Measurements from ENCODE around the gene SUSD4. TPM values are rescaled to one million over a fixed set of nuclear protein-coding genes. Genes with fewer than 3 reads are reported as not detected.

SUSD4 gene
- total and polyA plus RNA-seq, 2 donors: 4.6 to 5.2 TPM

DNA sequence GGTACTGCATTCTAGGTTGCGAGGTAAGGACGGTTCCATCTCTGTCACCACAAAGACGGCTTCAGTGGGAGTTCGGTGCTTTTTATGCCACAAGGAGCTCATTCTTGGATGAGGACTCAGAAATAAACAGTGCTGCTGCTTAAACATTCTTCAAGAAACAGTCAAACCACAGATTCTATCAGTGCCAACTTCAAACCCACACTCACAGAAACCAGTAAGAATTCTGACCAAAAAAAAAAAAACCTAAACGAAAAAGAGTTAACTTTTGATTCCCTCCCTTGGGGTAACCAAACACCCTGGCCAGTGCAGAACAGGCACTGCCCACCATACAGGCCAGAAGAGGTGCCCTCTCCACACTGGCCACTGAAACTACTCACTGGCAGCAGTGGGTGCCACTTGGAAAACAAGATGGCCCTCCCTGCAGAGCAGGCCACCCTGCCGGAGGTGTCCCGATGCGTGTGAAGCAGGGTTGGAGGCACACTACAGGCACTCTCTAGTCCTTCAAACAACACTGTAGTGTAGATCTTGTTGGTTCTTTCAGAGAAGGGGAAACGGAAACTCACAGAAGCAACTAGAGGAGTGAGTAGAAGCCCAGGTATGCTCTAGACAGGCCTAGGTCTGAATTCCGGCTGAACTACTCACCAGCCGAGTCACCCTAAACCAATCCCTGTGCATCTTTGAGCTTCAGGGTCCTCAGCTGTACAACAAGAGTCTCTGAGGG, 133.7 kb downstream of the SUSD4 start:
- H3K4me3 ChIP-seq (ENCODE audit: low read length in 2 of 2): no peak overlapping the region
- peak overlapping the region; percentile 80 to 89 for H3K27ac ChIP-seq (ENCODE audit: low read depth in 1 of 2, low read length in 1 of 2)
- no peaks in the 10 kb centered on the region for H3K27me3 ChIP-seq (ENCODE audit: control insufficient read depth in 2 of 2, insufficient read depth in 1 of 2, low read length in 1 of 2)
- H3K9me3 ChIP-seq (ENCODE audit: control insufficient read depth in 2 of 2, insufficient read depth in 1 of 2, low read length in 1 of 2): peaks cover 0 to 3% of the 10 kb centered on the region in 2 donors
- WGBS: 36% methylated on average over 11 of the region's 11 CpGs
- no peaks in the 10 kb centered on the region for H3K36me3 ChIP-seq (ENCODE audit: control insufficient read depth in 2 of 2, insufficient read depth in 2 of 2, low read length in 1 of 2)
- peak in 6 of 9 donors; percentile 21 to 84 (median 52) for DNase-seq (ENCODE audit: low read depth in 6 of 9, low spot score in 9 of 9)
- H3K4me1 ChIP-seq (ENCODE audit: control insufficient read depth in 2 of 2, insufficient read depth in 2 of 2, low read length in 2 of 2): peaks cover 50 to 77% of the 10 kb centered on the region in 2 donors

DNA sequence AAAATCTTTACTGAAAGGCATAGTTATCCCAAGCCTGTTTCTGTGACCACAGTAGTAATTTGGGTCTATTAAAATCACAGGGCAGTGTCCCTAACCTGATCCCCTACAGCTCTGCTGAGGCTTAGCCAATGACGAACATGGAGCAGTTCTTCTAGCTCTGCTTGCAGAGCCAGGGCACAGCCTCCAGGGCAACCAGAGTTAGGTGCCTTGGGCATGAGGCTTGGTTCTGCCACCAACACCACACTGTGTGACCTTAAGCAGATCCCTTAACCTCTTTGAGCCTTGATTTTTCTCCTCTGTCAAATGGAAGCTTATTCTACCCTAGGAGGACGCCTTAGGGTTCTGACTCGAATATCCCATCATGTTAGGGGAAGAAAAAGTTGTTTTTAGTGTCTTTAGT, 134.2 kb downstream of the SUSD4 start:
- H3K4me3 ChIP-seq (ENCODE audit: low read length in 2 of 2): no peak overlapping the region
- H3K27me3 ChIP-seq (ENCODE audit: control insufficient read depth in 2 of 2, insufficient read depth in 1 of 2, low read length in 1 of 2): no peaks in the 10 kb centered on the region
- H3K27ac ChIP-seq (ENCODE audit: low read depth in 1 of 2, low read length in 1 of 2): peak overlapping the region; percentile 80 to 89
- H3K4me1 ChIP-seq (ENCODE audit: control insufficient read depth in 2 of 2, insufficient read depth in 2 of 2, low read length in 2 of 2): peaks cover 48 to 73% of the 10 kb centered on the region in 2 donors
- peaks cover 0 to 3% of the 10 kb centered on the region in 2 donors for H3K9me3 ChIP-seq (ENCODE audit: control insufficient read depth in 2 of 2, insufficient read depth in 1 of 2, low read length in 1 of 2)
- 66% methylated on average over 3 of the region's 3 CpGs for WGBS
- no peaks in the 10 kb centered on the region for H3K36me3 ChIP-seq (ENCODE audit: control insufficient read depth in 2 of 2, insufficient read depth in 2 of 2, low read length in 1 of 2)
- DNase-seq (ENCODE audit: low read depth in 6 of 9, low spot score in 9 of 9): no peak

DNA sequence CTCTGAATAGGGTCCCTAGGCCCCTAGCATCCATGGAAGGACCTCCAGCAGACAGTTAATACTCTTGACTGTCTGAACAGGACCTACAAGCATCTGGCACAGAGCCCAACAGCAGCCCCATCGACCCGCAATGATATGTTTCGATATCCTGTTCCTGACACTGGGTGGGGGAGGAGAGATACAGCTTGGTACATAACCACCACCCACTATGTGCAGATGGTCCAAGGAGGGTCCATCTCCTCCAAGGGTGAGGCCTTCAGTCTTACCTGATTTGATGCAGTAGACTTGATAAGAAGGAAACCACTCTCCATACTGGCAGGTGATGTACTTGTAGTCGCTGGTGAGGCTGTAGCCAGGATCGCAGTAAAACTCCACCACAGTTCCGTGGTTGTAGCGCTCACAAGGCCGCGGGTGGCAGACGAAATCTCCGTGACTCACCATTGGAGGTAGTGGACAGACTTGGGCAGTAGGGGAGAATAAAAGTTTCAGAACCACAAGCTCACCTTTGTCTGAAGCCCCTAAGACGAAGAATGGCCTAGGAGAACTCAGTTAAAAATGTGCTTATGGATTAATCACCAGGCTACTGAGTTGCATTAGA, 134.9 kb downstream of the SUSD4 start:
- Histone ChIP-seq H3K4me1 (ENCODE audit: control insufficient read depth in 2 of 2, insufficient read depth in 2 of 2, low read length in 2 of 2) (peaks cover 44 to 66% of the 10 kb centered on the region in 2 donors), H3K36me3 (ENCODE audit: control insufficient read depth in 2 of 2, insufficient read depth in 2 of 2, low read length in 1 of 2) (no peaks in the 10 kb centered on the region), H3K27ac (ENCODE audit: low read depth in 1 of 2, low read length in 1 of 2) (peak overlapping the region; percentile 1 to 33), H3K4me3 (ENCODE audit: low read length in 2 of 2) (no peak overlapping the region), H3K9me3 (ENCODE audit: control insufficient read depth in 2 of 2, insufficient read depth in 1 of 2, low read length in 1 of 2) (peaks cover 0 to 3% of the 10 kb centered on the region in 2 donors), H3K27me3 (ENCODE audit: control insufficient read depth in 2 of 2, insufficient read depth in 1 of 2, low read length in 1 of 2) (no peaks in the 10 kb centered on the region)
- WGBS: 95% methylated on average over 12 of the region's 12 CpGs
- no peak for DNase-seq (ENCODE audit: low read depth in 6 of 9, low spot score in 9 of 9)

DNA sequence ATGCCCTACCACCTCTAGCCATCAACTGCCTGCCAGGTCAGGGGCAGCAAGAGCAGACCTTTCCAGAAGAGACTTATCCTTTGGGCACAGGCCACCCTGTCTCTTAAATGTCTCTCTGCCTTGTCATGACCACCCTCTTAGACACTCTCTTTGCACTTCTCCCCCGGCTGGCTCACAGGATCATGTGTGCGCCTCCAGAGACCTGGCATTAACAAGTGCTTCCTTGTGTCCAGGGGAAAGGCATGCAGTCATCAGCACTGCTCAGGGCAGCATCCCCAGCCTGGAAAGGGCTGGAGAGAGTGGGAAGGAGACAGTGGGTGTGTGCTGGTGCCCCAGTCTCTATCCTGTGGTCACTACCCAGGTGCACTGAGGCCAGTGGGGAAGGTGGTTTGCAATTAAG, 135.8 kb downstream of the SUSD4 start:
- H3K4me3 ChIP-seq (ENCODE audit: low read length in 2 of 2): no peak overlapping the region
- 97% methylated on average over 2 of the region's 2 CpGs for WGBS

DNA sequence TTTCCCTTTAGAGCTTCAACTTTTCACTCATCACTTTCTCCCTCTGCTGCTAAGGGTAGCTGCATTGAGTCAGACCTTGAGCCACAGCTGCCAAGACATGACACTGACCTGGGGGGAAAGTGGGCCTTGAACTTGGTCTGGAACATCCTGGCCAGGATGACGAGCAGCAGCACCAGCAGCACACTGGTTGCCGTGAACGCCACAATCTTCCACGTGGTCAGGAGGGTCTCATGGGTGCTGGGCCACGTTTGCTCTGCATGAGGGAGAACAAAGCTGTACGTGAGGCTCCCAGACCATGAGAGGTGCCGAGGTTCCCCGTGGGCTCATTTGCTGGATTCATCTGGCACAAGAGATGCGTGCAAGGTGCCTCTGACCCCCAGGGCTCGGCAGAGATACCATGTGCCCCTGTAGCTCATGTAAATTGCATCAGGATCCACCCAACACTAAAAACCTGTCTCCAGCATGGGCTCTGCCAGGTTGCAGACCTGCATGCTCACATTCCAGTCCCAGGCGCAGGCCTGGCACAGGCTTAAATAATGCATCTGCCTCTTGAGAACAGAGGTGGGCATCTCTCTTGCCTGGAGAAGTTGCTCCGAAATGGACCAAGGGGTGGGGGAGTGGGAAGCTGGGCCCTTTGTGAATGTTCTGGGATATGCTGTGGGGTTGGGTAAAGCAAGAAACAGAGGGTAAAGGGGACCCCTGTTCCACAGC, 136.3 kb downstream of the SUSD4 start:
- H3K4me1 ChIP-seq (ENCODE audit: control insufficient read depth in 2 of 2, insufficient read depth in 2 of 2, low read length in 2 of 2): peaks cover 32 to 52% of the 10 kb centered on the region in 2 donors
- peaks cover 0 to 3% of the 10 kb centered on the region in 2 donors for H3K9me3 ChIP-seq (ENCODE audit: control insufficient read depth in 2 of 2, insufficient read depth in 1 of 2, low read length in 1 of 2)
- H3K27me3 ChIP-seq (ENCODE audit: control insufficient read depth in 2 of 2, insufficient read depth in 1 of 2, low read length in 1 of 2): no peaks in the 10 kb centered on the region
- no peak overlapping the region for H3K27ac ChIP-seq (ENCODE audit: low read depth in 1 of 2, low read length in 1 of 2)
- H3K4me3 ChIP-seq (ENCODE audit: low read length in 2 of 2): no peak overlapping the region
- no peaks in the 10 kb centered on the region for H3K36me3 ChIP-seq (ENCODE audit: control insufficient read depth in 2 of 2, insufficient read depth in 2 of 2, low read length in 1 of 2)
- WGBS: 93% methylated on average over 12 of the region's 12 CpGs
- no peak for DNase-seq (ENCODE audit: low read depth in 6 of 9, low spot score in 9 of 9)

More for the DNA sequence above, 135.8 kb downstream of the SUSD4 start:
- DNase-seq (ENCODE audit: low read depth in 6 of 9, low spot score in 9 of 9): no peak
- H3K9me3 ChIP-seq (ENCODE audit: control insufficient read depth in 2 of 2, insufficient read depth in 1 of 2, low read length in 1 of 2): peaks cover 0 to 3% of the 10 kb centered on the region in 2 donors
- H3K27me3 ChIP-seq (ENCODE audit: control insufficient read depth in 2 of 2, insufficient read depth in 1 of 2, low read length in 1 of 2): no peaks in the 10 kb centered on the region
- no peaks in the 10 kb centered on the region for H3K36me3 ChIP-seq (ENCODE audit: control insufficient read depth in 2 of 2, insufficient read depth in 2 of 2, low read length in 1 of 2)
- no peak overlapping the region for H3K27ac ChIP-seq (ENCODE audit: low read depth in 1 of 2, low read length in 1 of 2)
- H3K4me1 ChIP-seq (ENCODE audit: control insufficient read depth in 2 of 2, insufficient read depth in 2 of 2, low read length in 2 of 2): peaks cover 37 to 58% of the 10 kb centered on the region in 2 donors

DNA sequence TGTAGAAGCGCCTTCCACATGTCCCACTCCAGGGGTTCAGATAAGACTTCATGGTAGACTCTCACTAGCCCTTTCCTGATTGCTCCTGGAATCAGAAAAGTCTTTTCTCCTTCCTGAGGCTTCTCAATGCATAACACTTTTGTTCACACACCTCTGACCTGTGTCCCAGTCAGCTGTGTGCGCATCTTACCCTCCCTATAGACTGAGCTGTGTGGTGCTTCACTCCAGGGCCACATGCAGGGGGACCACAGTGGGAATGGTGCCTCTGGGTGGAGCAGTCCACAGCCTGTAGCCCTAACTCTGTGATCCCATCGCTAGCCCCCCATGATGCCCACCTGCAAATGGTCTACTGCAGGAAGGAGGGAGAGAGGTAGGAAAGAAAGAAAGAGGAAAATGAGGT, 136.9 kb downstream of the SUSD4 start:
- H3K27ac ChIP-seq (ENCODE audit: low read depth in 1 of 2, low read length in 1 of 2): no peak overlapping the region
- peaks cover 0 to 3% of the 10 kb centered on the region in 2 donors for H3K9me3 ChIP-seq (ENCODE audit: control insufficient read depth in 2 of 2, insufficient read depth in 1 of 2, low read length in 1 of 2)
- no peaks in the 10 kb centered on the region for H3K27me3 ChIP-seq (ENCODE audit: control insufficient read depth in 2 of 2, insufficient read depth in 1 of 2, low read length in 1 of 2)
- no peak for DNase-seq (ENCODE audit: low read depth in 6 of 9, low spot score in 9 of 9)
- H3K4me3 ChIP-seq (ENCODE audit: low read length in 2 of 2): no peak overlapping the region
- H3K4me1 ChIP-seq (ENCODE audit: control insufficient read depth in 2 of 2, insufficient read depth in 2 of 2, low read length in 2 of 2): peaks cover 29 to 46% of the 10 kb centered on the region in 2 donors
- no peaks in the 10 kb centered on the region for H3K36me3 ChIP-seq (ENCODE audit: control insufficient read depth in 2 of 2, insufficient read depth in 2 of 2, low read length in 1 of 2)
- whole genome bisulfite sequencing: over 99% methylated on average over 3 of the region's 3 CpGs

DNA sequence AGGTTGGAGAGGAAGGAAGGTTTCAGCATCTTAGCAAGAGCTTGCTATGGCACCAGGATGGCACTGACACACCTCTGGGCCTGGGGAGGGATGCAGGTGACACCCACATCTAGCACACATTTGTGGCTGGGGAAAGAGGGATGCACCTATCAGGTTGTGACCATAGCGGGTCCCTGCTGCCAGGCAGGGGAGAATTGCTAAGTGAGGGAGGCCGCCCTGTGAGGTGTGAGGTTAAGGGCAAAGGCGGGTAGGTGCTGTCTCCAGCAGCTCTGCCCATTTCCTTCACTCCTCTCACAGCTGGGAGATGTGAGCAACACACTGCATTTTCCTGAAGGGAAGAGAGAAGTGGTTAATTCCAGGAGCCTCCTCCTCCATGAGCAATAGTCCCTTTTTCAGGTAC, 137.7 kb downstream of the SUSD4 start:
- no peak overlapping the region for H3K4me3 ChIP-seq (ENCODE audit: low read length in 2 of 2)
- no peaks in the 10 kb centered on the region for H3K36me3 ChIP-seq (ENCODE audit: control insufficient read depth in 2 of 2, insufficient read depth in 2 of 2, low read length in 1 of 2)
- 91% methylated on average over 3 of the region's 3 CpGs for WGBS
- H3K27me3 ChIP-seq (ENCODE audit: control insufficient read depth in 2 of 2, insufficient read depth in 1 of 2, low read length in 1 of 2): no peaks in the 10 kb centered on the region
- H3K27ac ChIP-seq (ENCODE audit: low read depth in 1 of 2, low read length in 1 of 2): no peak overlapping the region
- H3K9me3 ChIP-seq (ENCODE audit: control insufficient read depth in 2 of 2, insufficient read depth in 1 of 2, low read length in 1 of 2): peaks cover 0 to 3% of the 10 kb centered on the region in 2 donors
- peaks cover 22 to 39% of the 10 kb centered on the region in 2 donors for H3K4me1 ChIP-seq (ENCODE audit: control insufficient read depth in 2 of 2, insufficient read depth in 2 of 2, low read length in 2 of 2)
- DNase-seq (ENCODE audit: low read depth in 6 of 9, low spot score in 9 of 9): no peak

DNA sequence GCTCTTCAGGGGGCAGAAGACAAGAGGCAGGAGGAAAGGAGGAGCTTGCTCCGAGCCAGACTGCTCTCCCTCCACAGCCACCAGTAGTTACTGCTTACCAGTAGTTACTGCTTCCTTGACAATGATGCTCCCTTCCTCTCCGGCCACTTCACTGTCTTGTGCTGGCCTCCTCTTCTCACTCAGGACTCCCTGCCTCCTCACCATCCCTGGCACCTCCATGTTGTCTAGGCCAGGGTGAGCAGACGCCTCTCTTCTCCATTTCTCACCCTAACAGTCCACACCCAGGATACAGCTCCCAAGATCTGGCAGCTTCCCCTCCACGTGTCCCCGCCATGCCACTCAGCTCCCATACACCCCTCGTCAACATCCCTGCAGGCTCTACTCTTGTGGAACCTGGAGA, 138.5 kb downstream of the SUSD4 start:
- H3K9me3 ChIP-seq (ENCODE audit: control insufficient read depth in 2 of 2, insufficient read depth in 1 of 2, low read length in 1 of 2): peaks cover 0 to 3% of the 10 kb centered on the region in 2 donors
- 95% methylated on average over 6 of the region's 6 CpGs for WGBS
- H3K36me3 ChIP-seq (ENCODE audit: control insufficient read depth in 2 of 2, insufficient read depth in 2 of 2, low read length in 1 of 2): no peaks in the 10 kb centered on the region
- no peak overlapping the region for H3K4me3 ChIP-seq (ENCODE audit: low read length in 2 of 2)
- no peak overlapping the region for H3K27ac ChIP-seq (ENCODE audit: low read depth in 1 of 2, low read length in 1 of 2)
- H3K27me3 ChIP-seq (ENCODE audit: control insufficient read depth in 2 of 2, insufficient read depth in 1 of 2, low read length in 1 of 2): no peaks in the 10 kb centered on the region
- no peak for DNase-seq (ENCODE audit: low read depth in 6 of 9, low spot score in 9 of 9)
- H3K4me1 ChIP-seq (ENCODE audit: control insufficient read depth in 2 of 2, insufficient read depth in 2 of 2, low read length in 2 of 2): peaks cover 15 to 31% of the 10 kb centered on the region in 2 donors

DNA sequence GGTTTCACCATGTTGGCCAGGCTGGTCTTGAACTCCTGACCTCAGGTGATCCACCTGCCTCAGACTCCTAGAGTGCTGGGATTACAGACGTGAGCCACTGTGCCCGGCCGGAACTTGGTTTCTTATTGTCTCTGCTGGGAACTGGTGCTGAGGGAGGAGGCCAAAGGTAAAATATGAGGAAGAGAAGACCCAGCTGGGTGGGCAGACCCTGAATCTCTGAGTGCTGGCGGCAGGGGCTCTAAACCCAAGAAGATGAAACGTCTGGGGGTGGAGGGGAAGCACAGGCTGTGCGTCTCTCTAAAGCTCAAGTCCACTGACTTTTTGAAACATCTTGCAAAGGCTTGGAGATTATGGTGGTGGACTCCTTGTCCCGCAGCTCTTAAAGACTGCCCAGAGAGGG, 138.9 kb downstream of the SUSD4 start:
- Histone ChIP-seq H3K36me3 (ENCODE audit: control insufficient read depth in 2 of 2, insufficient read depth in 2 of 2, low read length in 1 of 2) (no peaks in the 10 kb centered on the region), H3K27me3 (ENCODE audit: control insufficient read depth in 2 of 2, insufficient read depth in 1 of 2, low read length in 1 of 2) (no peaks in the 10 kb centered on the region), H3K4me3 (ENCODE audit: low read length in 2 of 2) (no peak overlapping the region), H3K4me1 (ENCODE audit: control insufficient read depth in 2 of 2, insufficient read depth in 2 of 2, low read length in 2 of 2) (peaks cover 12 to 27% of the 10 kb centered on the region in 2 donors), H3K27ac (ENCODE audit: low read depth in 1 of 2, low read length in 1 of 2) (no peak overlapping the region), H3K9me3 (ENCODE audit: control insufficient read depth in 2 of 2, insufficient read depth in 1 of 2, low read length in 1 of 2) (peaks cover 0 to 3% of the 10 kb centered on the region in 2 donors)
- 94% methylated on average over 7 of the region's 7 CpGs for WGBS
- no peak for DNase-seq (ENCODE audit: low read depth in 6 of 9, low spot score in 9 of 9)
